HEK293 (cell line): Measurements from ENCODE around the gene DMBX1.

Source experiments
- GLI4 ChIP-seq: fragments of 450-650 bp; formaldehyde crosslinking; IDR thresholded peaks from 2 replicates; pipeline ENCODE4 v1.5.1; 2016; ENCODE audit warnings: missing biosample characterization, missing genetic modification characterization
- GLIS2 ChIP-seq: fragments of 450-650 bp; formaldehyde crosslinking; IDR thresholded peaks from 2 replicates; pipeline ENCODE4 v1.5.1; 2016; ENCODE audit warnings: missing biosample characterization, missing genetic modification characterization
- MYNN ChIP-seq: fragments of 450-650 bp; formaldehyde crosslinking; IDR thresholded peaks from 2 replicates; pipeline ENCODE4 v1.5.1; 2016; ENCODE audit warnings: missing biosample characterization, missing genetic modification characterization, borderline replicate concordance
- PRDM1 ChIP-seq: fragments of 450-650 bp; formaldehyde crosslinking; IDR thresholded peaks from 2 replicates; pipeline ENCODE4; 2016; ENCODE audit warnings: missing biosample characterization, missing genetic modification characterization
- RBAK ChIP-seq: fragments of 450-650 bp; formaldehyde crosslinking; IDR thresholded peaks from 2 replicates; pipeline ENCODE4 v1.5.1; 2016; ENCODE audit warnings: missing biosample characterization, missing genetic modification characterization
- SALL2 ChIP-seq: fragments of 450-650 bp; formaldehyde crosslinking; IDR thresholded peaks from 2 replicates; pipeline ENCODE4 v1.5.0; 2017; ENCODE audit warnings: missing biosample characterization, mild to moderate bottlenecking, missing genetic modification characterization, borderline replicate concordance
- SCRT1 ChIP-seq: fragments of 450-650 bp; formaldehyde crosslinking; IDR thresholded peaks from 2 replicates; pipeline ENCODE4 v1.5.1; 2016; ENCODE audit warnings: missing biosample characterization, missing genetic modification characterization, borderline replicate concordance
- TRIM28 ChIP-seq: IDR thresholded peaks from 2 replicates; pipeline ENCODE4 v1.6.1; 2011; ENCODE audit warnings: low read length, control low read depth, borderline replicate concordance
- ZFHX2 ChIP-seq: fragments of 450-650 bp; formaldehyde crosslinking; conservative IDR thresholded peaks from 2 replicates; pipeline ENCODE4 v1.5.1; 2016; ENCODE audit warnings: missing biosample characterization, missing genetic modification characterization
- ZFP41 ChIP-seq: fragments of 450-650 bp; formaldehyde crosslinking; IDR thresholded peaks from 2 replicates; pipeline ENCODE4 v1.5.1; 2016; ENCODE audit warnings: missing biosample characterization, missing genetic modification characterization, borderline replicate concordance
- ZFP69B ChIP-seq: fragments of 450-650 bp; formaldehyde crosslinking; IDR thresholded peaks from 2 replicates; pipeline ENCODE4 v1.5.1; 2016; ENCODE audit warnings: missing biosample characterization, missing genetic modification characterization
- ZNF121 ChIP-seq: fragments of 450-650 bp; formaldehyde crosslinking; IDR thresholded peaks from 2 replicates; pipeline ENCODE4 v1.5.1; 2016; ENCODE audit warnings: missing biosample characterization, missing genetic modification characterization
- ZNF132 ChIP-seq: fragments of 450-650 bp; formaldehyde crosslinking; IDR thresholded peaks from 2 replicates; pipeline ENCODE4 v1.5.1; 2017; ENCODE audit warnings: missing biosample characterization, missing genetic modification characterization, borderline replicate concordance
- ZNF174 ChIP-seq: fragments of 450-650 bp; formaldehyde crosslinking; IDR thresholded peaks from 2 replicates; pipeline ENCODE4 v1.5.0; 2017; ENCODE audit warnings: missing biosample characterization, mild to moderate bottlenecking, missing genetic modification characterization
- ZNF18 ChIP-seq: fragments of 450-650 bp; formaldehyde crosslinking; IDR thresholded peaks from 2 replicates; pipeline ENCODE4 v1.5.1; 2016; ENCODE audit warnings: missing biosample characterization, missing genetic modification characterization
- ZNF184 ChIP-seq: fragments of 450-650 bp; IDR thresholded peaks from 2 replicates; pipeline ENCODE4 v1.5.1; 2018; ENCODE audit warnings: missing biosample characterization, mild to moderate bottlenecking, missing genetic modification characterization
- ZNF19 ChIP-seq: fragments of 450-650 bp; formaldehyde crosslinking; IDR thresholded peaks from 2 replicates; pipeline ENCODE4; 2016; ENCODE audit warnings: missing biosample characterization, missing genetic modification characterization, low read depth
- ZNF2 ChIP-seq: fragments of 450-650 bp; formaldehyde crosslinking; IDR thresholded peaks from 2 replicates; pipeline ENCODE4 v1.5.1; 2016; ENCODE audit warnings: missing biosample characterization, missing genetic modification characterization
- ZNF211 ChIP-seq: fragments of 450-650 bp; formaldehyde crosslinking; IDR thresholded peaks from 2 replicates; pipeline ENCODE4 v1.5.1; 2016; ENCODE audit warnings: low read depth, missing biosample characterization, missing genetic modification characterization
- ZNF214 ChIP-seq: fragments of 450-650 bp; formaldehyde crosslinking; IDR thresholded peaks from 2 replicates; pipeline ENCODE4 v1.5.1; 2017; ENCODE audit warnings: missing biosample characterization, mild to moderate bottlenecking, missing genetic modification characterization, borderline replicate concordance
- ZNF223 ChIP-seq: fragments of 450-650 bp; formaldehyde crosslinking; IDR thresholded peaks from 2 replicates; pipeline ENCODE4 v1.5.1; 2016; ENCODE audit warnings: missing biosample characterization, missing genetic modification characterization
- ZNF239 ChIP-seq: fragments of 450-650 bp; formaldehyde crosslinking; IDR thresholded peaks from 2 replicates; pipeline ENCODE4 v1.5.1; 2016; ENCODE audit warnings: missing biosample characterization, missing genetic modification characterization
- ZNF248 ChIP-seq: fragments of 450-650 bp; formaldehyde crosslinking; IDR thresholded peaks from 2 replicates; pipeline ENCODE4 v1.5.1; 2017; ENCODE audit warnings: missing biosample characterization, missing genetic modification characterization
- ZNF354C ChIP-seq: fragments of 450-650 bp; formaldehyde crosslinking; IDR thresholded peaks from 2 replicates; pipeline ENCODE4 v1.5.1; 2016; ENCODE audit warnings: missing biosample characterization, missing genetic modification characterization, low read depth, borderline replicate concordance
- ZNF404 ChIP-seq: fragments of 450-650 bp; formaldehyde crosslinking; IDR thresholded peaks from 2 replicates; pipeline ENCODE4 v1.5.1; 2017; ENCODE audit warnings: missing biosample characterization, missing genetic modification characterization
- ZNF513 ChIP-seq: fragments of 450-650 bp; IDR thresholded peaks from 2 replicates; pipeline ENCODE4 v1.5.1; 2018; ENCODE audit warnings: missing biosample characterization, missing genetic modification characterization
- ZNF514 ChIP-seq: fragments of 450-650 bp; formaldehyde crosslinking; IDR thresholded peaks from 2 replicates; pipeline ENCODE4 v1.5.1; 2016; ENCODE audit warnings: missing biosample characterization, missing genetic modification characterization
- ZNF624 ChIP-seq: fragments of 450-650 bp; formaldehyde crosslinking; IDR thresholded peaks from 2 replicates; pipeline ENCODE4 v1.5.1; 2017; ENCODE audit warnings: missing biosample characterization, missing genetic modification characterization
- ZNF626 ChIP-seq: fragments of 450-650 bp; sonication (Bioruptor Pico); formaldehyde crosslinking; IDR thresholded peaks from 2 replicates; pipeline ENCODE4 v1.5.1; 2018; ENCODE audit warnings: missing biosample characterization, missing genetic modification characterization, inconsistent platforms
- ZNF629 ChIP-seq: fragments of 450-650 bp; formaldehyde crosslinking; IDR thresholded peaks from 2 replicates; pipeline ENCODE4 v1.5.1; 2017; ENCODE audit warnings: missing biosample characterization, missing genetic modification characterization
- ZNF785 ChIP-seq: fragments of 450-650 bp; formaldehyde crosslinking; IDR thresholded peaks from 2 replicates; pipeline ENCODE4 v1.5.1; 2016; ENCODE audit warnings: missing biosample characterization, missing genetic modification characterization
- ZNF791 ChIP-seq: fragments of 450-650 bp; formaldehyde crosslinking; IDR thresholded peaks from 2 replicates; pipeline ENCODE4 v1.5.1; 2016; ENCODE audit warnings: missing biosample characterization, missing genetic modification characterization
- ZNF792 ChIP-seq: fragments of 450-650 bp; formaldehyde crosslinking; IDR thresholded peaks from 2 replicates; pipeline ENCODE4 v1.5.1; 2016; ENCODE audit warnings: missing biosample characterization, missing genetic modification characterization
- ZSCAN23 ChIP-seq: fragments of 450-650 bp; formaldehyde crosslinking; IDR thresholded peaks from 2 replicates; pipeline ENCODE4 v1.5.1; 2016; ENCODE audit warnings: missing biosample characterization, missing genetic modification characterization
- TF ChIP-seq, protein P1 (sequence below): fragments of 450-650 bp; formaldehyde crosslinking; IDR thresholded peaks from 2 replicates; pipeline ENCODE4 v1.5.1; 2017; ENCODE audit warnings: missing biosample characterization, missing genetic modification characterization
- TF ChIP-seq, protein P2 (sequence below): fragments of 450-650 bp; formaldehyde crosslinking; IDR thresholded peaks from 2 replicates; pipeline ENCODE4 v1.5.1; 2016; ENCODE audit warnings: missing biosample characterization, missing genetic modification characterization
- TF ChIP-seq, protein P3 (sequence below): fragments of 450-650 bp; formaldehyde crosslinking; IDR thresholded peaks from 2 replicates; pipeline ENCODE4 v1.5.1; 2017; ENCODE audit warnings: missing biosample characterization, mild to moderate bottlenecking, missing genetic modification characterization, moderate library complexity

DMBX1 gene

DNA sequence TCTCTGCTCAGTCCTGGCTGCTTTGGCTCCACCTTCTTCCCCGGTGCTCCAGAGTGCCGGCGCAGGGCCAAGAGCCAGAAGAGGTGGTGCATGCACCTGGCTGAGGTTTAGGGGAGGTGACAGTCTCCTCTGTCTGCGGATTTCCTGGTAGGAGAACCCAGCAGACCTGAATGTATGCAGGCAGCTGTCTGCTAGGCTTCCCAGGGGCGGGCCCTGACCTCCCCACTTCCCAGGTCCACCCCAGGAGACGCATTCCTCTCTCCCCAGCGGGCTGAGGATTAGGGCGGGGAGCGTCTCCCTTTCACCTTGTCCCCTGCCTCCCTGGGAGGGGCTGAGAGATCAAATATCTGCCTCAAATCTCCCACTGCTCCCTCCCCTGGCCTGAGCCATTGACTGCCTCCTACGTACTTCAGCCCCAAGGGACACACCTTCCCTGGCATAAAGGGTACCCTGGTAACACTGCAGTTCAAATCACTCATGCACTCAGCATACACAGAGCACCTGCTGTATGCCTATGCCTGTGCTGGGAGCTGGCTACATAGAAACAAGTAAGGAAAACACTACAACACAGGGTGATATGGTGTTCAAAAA is 27.5 kb downstream of the DMBX1 start (continued):
- TF ChIP-seq ZNF174 (no peak), GLIS2 (peak; percentile 55; the same call in 1 of the 2 replicates), ZSCAN23 (tag by site-specific recombination) (no peak), ZNF121 (tag by site-specific recombination) (no peak), ZNF629 (tag by site-specific recombination) (0 out of 2 replicates have a peak, but pooled peaks have one; percentile 21), ZNF514 (no peak), MYNN (tag by site-specific recombination) (no peak), ZFHX2 (tag by site-specific recombination) (peak; percentile 82), ZNF624 (tag by site-specific recombination) (no peak), PRDM1 (no peak), ZNF626 (tag by site-specific recombination) (no peak), ZFP69B (no peak), GLI4 (tag by site-specific recombination) (no peak), ZNF211 (tag by site-specific recombination) (no peak), RBAK (tag by site-specific recombination) (no peak), ZFP41 (tag by site-specific recombination) (no peak), TRIM28 (no peak), ZNF791 (tag by site-specific recombination) (no peak), ZNF248 (no peak), ZNF513 (tag by site-specific recombination) (no peak), ZNF184 (tag by site-specific recombination) (no peak), ZNF404 (tag by site-specific recombination) (no peak), ZNF19 (no peak), ZNF132 (tag by site-specific recombination) (no peak), ZNF354C (tag by site-specific recombination) (no peak), SALL2 (tag by site-specific recombination) (no peak), ZNF239 (tag by site-specific recombination) (no peak), SCRT1 (no peak), ZNF214 (tag by site-specific recombination) (no peak), ZNF2 (tag by site-specific recombination) (no peak), ZNF223 (tag by site-specific recombination) (no peak), ZNF785 (tag by site-specific recombination) (no peak), ZNF792 (tag by site-specific recombination) (peak; percentile 83), ZNF18 (no peak)
- TF ChIP-seq, protein P1, sequence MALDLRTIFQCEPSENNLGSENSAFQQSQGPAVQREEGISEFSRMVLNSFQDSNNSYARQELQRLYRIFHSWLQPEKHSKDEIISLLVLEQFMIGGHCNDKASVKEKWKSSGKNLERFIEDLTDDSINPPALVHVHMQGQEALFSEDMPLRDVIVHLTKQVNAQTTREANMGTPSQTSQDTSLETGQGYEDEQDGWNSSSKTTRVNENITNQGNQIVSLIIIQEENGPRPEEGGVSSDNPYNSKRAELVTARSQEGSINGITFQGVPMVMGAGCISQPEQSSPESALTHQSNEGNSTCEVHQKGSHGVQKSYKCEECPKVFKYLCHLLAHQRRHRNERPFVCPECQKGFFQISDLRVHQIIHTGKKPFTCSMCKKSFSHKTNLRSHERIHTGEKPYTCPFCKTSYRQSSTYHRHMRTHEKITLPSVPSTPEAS (tag by site-specific recombination): no peak
- TF ChIP-seq, protein P2, sequence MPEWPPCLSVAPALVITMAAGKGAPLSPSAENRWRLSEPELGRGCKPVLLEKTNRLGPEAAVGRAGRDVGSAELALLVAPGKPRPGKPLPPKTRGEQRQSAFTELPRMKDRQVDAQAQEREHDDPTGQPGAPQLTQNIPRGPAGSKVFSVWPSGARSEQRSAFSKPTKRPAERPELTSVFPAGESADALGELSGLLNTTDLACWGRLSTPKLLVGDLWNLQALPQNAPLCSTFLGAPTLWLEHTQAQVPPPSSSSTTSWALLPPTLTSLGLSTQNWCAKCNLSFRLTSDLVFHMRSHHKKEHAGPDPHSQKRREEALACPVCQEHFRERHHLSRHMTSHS: no peak
- TF ChIP-seq, protein P3, sequence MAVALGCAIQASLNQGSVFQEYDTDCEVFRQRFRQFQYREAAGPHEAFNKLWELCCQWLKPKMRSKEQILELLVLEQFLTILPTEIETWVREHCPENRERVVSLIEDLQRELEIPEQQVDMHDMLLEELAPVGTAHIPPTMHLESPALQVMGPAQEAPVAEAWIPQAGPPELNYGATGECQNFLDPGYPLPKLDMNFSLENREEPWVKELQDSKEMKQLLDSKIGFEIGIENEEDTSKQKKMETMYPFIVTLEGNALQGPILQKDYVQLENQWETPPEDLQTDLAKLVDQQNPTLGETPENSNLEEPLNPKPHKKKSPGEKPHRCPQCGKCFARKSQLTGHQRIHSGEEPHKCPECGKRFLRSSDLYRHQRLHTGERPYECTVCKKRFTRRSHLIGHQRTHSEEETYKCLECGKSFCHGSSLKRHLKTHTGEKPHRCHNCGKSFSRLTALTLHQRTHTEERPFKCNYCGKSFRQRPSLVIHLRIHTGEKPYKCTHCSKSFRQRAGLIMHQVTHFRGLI (tag by site-specific recombination): no peak
